Islet precursor cell (in vitro differentiated cells): ENCODE results near the gene PHF14.

Experiments
- DNase-seq: peaks from one replicate; pipeline ENCODE4 v3.0.0-alpha.2; 2018

The PHF14 gene

DNA sequence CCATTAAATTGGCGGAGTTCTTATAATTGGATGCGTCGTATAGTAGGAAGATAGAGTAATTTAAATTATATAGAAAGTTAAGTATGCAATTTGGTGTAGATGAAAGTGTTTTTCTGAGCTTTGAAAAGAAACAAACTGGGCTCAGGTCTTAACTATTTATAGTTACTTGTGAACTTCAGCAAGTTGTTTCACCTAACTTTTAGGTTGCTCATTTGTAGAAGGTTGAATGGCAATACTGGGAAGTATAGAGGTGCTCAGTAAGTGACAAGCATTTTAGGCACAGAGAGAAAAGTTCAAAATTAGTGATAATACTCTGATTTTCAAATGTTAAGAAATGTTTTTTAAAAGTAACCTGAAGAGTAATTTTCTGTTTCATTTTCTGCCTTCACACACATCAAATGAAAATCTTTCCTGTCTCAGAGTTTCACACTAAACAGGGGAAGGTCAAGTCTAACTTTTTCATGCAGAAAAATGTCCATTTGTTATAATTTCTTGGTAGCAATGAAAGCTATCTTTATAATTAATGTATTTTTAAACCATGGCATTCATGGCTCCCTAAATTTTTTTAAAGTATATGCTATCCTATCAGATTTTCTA is 146.5 kb downstream of the PHF14 start:
- no peak for DNase-seq

DNA sequence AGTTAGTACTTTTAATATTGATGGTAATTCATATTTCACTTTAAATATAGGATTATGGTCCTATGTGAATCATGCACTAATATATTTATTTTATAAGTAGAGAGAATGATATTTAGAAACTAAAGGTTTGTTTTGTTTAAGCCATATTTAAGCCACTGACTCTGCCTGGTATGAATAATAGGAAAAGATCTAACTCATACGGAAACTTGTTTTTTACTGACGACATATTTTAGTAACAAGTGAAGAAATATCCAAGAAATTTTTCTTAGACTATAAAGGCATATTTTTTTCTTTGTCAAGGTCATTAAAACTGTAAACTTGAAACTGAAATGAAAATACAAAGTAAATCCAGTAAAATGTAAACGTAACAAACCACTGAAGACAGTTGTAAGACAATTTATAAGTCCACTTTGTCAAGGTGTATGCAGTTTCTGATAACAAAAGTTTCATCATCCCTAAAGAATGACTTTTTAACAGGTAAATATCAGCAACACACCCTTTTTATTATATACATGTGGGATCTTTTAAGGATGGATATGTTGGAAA is 147.1 kb downstream of the PHF14 start:
- DNase-seq: no peak

- DNase-seq: no peak
These were observed 151.3 kb downstream of the PHF14 start for GRCh38 chr7:11124856-11125559.

GRCh38 chr7:11127114-11127785 is 153.6 kb downstream of the PHF14 start:
- DNase-seq: no peak

DNA sequence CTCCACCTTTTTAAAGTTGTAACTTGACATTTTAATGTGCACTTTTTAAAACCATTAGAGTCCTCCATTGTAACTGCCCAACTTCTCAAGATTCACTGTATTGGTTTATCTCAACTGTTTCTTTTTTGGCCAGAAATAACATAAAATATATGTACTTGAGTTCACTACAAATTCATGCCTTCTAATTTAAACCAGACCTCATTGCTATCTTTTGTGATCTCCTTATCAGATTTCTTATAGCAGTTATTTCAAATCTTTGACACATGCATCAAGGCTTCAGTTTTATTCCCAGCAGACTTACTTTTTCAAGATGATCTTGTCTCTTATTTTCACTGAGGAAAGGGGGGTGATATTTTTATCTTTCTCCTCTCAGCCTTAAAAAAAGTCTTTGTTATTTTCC is 154.3 kb downstream of the PHF14 start:
- DNase-seq: no peak

- DNase-seq: no peak
These were observed 154.8 kb downstream of the PHF14 start for GRCh38 chr7:11128498-11128897.

DNA sequence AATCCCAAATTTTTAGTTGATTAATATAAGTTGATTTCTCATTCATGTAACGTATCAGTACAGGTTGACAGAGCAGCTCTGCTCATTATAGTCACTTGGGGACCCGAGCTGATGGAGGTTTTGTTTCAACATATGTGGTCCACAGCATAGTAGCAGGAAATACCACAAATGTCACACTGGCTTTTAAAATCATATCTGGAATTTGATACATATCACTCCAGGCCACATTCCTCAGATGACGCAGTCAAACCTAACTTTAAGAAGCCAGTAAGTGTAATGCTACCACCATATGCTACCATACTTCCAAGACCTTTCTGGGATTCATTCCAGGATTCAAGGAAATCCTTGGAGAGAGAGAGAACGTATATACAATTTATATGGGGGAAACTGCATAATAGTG is 156.3 kb downstream of the PHF14 start:
- no peak for DNase-seq

GRCh38 chr7:11130601-11131000 is 156.9 kb downstream of the PHF14 start:
- DNase-seq: no peak

DNA sequence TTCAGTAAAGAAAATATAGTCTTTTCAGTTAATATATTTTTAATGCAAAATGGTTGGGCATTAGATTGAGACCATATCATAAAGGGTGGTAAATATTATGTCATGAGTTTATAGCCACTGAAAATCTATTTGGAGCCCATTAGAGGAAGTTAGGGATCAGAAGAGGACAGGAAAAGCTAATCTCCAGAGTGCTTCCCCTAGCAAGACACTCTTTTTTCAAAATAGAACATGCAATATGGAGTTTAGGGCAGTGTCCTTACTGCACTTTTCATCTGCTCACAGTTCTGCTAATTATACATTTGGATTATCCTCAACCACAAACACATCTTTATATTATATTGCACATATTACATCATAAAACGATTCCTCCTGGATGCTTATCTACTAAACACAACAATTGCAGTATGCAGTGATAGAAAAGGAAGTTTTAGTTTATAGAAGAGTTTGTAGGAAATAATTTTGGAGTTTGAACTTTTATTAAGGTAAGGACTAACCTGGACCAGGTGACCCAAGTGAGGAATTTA is 159.8 kb downstream of the PHF14 start:
- no peak for DNase-seq

GRCh38 chr7:11135573-11135972 is 161.9 kb downstream of the PHF14 start:
- no peak for DNase-seq

GRCh38 chr7:11141541-11141940 is 167.9 kb downstream of the PHF14 start:
- DNase-seq: no peak

DNA sequence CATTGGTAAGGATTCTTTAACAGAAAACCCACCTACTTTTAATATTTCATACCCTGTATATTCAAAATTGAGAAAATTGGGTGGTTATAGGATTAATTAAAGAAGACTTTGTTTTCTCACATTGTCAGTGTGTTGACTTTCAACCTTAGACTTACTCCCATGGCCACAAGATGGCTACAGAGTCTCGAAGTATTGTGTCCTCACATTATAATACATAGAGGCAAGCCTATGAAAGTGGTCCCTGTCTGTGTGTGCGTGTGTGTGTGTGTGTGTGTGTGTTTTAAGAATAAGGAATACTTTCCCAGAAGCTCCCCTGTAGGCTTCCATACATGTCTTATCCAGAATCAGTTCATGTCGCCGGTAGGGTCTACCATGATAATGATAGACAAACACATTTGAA is 180.0 kb downstream of the PHF14 start:
- DNase-seq: no peak

DNA sequence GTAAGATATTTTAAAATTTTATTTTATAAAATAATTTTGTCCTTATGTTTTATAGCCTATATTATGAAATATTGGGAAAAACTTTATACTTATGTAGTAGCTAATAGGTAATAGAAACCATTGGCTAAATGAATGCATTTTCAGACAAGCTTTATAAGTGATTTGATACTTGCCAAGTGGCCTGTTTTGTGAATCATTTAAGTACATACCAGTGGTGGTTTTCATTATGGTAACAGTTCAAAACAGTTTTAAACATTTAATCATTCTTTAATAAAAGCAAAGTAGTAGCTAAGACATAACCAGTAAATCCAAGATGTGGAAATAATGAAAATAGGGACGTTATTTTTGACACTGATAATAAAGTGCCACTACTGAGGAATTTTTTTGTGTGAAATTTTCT is 182.2 kb downstream of the PHF14 start:
- no peak for DNase-seq

GRCh38 chr7:11161499-11161898 is 187.8 kb downstream of the PHF14 start:
- DNase-seq: no peak

DNA sequence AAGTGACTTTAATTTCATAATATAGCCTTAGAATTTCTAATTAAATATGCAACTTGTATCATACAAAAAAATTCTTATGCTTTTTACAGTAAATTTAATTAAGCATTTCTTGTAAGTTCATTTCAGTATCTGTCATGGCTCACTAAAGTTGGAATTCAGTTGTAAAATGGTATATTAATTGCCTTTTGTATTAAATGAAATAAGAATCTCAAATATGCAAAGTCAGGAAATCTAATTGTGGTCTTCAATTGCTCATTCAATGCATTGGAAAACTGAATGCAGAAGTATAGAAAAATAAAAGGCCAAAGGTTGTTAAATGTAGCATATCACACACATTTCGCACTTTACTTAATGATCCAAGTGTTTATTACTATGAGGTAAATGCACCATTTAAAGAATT is 189.5 kb downstream of the PHF14 start:
- no peak for DNase-seq

- DNase-seq: no peak
These were observed 192.4 kb downstream of the PHF14 start for GRCh38 chr7:11166051-11166450.

GRCh38 chr7:11168650-11169170 is 195.0 kb downstream of the PHF14 start:
- DNase-seq: no peak

DNA sequence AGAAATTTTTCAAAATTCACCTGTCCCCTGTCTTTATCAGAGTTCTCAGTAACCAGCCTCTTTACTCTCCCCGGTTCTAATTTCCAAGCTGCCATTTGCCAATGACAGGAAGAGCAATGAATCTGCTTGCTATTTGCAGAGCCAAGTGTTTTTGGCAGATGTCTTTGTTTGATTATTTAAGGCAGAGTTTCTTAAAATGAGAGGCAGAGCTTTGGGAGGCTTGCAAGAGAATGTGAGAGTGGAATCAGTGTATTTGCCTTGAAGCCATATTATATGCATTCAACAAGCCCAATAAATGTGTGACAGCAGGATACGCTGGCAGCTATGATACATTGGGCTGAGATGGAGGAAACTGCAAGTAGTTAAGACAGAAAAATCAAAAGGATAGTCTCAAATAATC is 196.5 kb downstream of the PHF14 start:
- no peak for DNase-seq

DNA sequence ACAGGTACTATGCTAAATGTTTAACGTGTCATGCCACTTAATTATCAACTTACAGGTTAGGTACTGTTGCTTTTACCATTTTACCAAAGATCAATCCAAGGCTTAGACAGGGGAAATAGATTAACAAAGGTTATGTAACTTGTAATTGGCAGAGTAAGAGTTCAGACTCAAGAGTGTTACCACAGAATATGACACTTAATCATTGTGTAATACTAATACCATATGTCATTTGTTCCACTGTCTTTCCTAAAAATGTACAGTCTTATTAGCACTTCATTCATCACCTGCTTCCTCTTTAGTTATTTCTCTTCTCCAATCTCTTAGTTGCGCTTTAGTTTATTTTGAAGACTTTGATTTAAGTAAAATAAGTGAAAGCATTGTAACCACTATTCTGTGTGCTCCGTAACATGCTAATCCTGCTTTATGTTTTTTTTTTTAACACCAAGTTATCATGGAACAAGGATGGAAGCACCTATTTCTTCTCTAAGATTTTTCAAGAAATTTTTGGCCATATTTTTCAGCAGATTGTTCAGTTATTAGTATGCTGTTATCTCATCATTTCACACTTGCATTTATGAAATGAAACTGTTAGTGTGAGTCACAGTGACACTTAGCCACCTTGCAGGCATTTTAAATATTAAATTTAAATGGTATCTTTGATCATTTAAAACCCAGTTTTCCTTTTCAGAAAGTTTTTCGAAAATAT is 197.3 kb downstream of the PHF14 start:
- DNase-seq: no peak

- DNase-seq: no peak
These were observed 198.0 kb downstream of the PHF14 start for GRCh38 chr7:11171569-11172192.

DNA sequence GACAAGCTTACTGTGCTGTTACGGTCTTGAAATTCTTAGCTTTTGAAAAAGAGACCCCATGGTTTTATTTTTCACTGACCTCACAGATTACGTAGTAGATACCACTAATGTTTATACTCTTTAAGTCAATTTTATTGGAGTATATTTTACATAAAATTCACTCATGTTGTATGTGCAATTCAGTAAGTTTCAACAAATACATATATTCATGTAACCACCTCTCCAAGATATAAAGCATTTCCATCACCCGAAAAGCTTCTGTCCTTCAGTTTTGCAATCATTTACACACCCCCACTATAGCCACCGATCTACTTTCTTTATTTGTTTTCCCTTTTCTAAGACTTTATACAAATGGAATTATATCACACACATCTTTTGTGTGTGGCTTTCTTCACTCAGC is 199.2 kb downstream of the PHF14 start:
- DNase-seq: no peak

DNA sequence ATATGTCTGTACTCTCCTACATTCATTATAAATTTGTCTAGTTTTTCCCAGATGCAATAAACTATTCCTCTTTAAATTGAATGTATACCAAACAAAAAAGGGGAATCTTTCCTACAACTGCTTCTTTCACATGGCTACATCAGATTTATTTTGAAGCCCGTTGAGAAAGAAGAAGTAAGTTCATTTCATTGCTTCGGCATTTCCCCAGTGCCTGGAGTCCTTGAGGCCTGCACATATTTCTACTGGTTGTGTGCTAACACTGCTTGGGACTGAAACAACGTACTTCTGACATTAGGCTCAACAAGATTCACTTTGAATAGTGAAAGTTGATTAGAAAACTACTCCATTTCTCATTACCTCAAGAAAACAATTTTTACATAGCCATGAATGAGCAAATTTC is 201.7 kb downstream of the PHF14 start:
- no peak for DNase-seq

GRCh38 chr7:11175887-11176286 is 202.2 kb downstream of the PHF14 start:
- DNase-seq: no peak
